ENCODE data around the gene NDN.

DNA sequence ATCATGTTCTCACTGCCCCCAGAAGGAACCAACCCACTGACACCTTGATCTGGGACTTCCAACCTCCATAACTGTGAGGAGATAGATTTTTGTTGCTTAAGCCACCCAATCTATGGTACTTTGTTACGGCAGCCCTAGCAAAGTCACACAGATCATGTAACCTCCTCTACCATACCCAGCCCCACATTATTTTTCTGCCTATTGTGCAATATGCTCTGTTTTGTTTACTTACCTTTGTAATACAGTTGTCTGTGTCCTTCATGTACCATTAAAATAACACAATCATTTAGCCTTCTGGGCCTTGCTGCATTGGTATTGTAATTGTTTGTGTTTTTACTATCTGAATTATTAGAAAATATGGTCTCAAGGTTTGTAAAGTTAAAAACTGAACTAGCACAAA is 16.1 kb downstream of the NDN start:
- TF ChIP-seq, protein P1, sequence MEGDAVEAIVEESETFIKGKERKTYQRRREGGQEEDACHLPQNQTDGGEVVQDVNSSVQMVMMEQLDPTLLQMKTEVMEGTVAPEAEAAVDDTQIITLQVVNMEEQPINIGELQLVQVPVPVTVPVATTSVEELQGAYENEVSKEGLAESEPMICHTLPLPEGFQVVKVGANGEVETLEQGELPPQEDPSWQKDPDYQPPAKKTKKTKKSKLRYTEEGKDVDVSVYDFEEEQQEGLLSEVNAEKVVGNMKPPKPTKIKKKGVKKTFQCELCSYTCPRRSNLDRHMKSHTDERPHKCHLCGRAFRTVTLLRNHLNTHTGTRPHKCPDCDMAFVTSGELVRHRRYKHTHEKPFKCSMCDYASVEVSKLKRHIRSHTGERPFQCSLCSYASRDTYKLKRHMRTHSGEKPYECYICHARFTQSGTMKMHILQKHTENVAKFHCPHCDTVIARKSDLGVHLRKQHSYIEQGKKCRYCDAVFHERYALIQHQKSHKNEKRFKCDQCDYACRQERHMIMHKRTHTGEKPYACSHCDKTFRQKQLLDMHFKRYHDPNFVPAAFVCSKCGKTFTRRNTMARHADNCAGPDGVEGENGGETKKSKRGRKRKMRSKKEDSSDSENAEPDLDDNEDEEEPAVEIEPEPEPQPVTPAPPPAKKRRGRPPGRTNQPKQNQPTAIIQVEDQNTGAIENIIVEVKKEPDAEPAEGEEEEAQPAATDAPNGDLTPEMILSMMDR (conservative IDR thresholded peaks at IDR 0.05) = no peak
- TF ChIP-seq EZH2 (IDR thresholded peaks at IDR 0.05; ENCODE audit: low read depth) = no peak
